Vagina (tissue), 2 donors: ENCODE results near the gene FZD10.

Experiments
- POLR2A ChIP-seq, 2 donors: fragments of 450-650 bp; IDR thresholded peaks; one replicate each; pipeline ENCODE4 v1.6.1; 2017; ENCODE audit warnings: antibody characterized with exemption in 2 of 2, mild to moderate bottlenecking in 2 of 2, moderate library complexity in 2 of 2
- POLR2AphosphoS5 ChIP-seq, 2 donors: sonication (generic); formaldehyde crosslinking; IDR thresholded peaks; one replicate each; pipeline ENCODE4 v1.9.0; 2017; ENCODE audit warnings: antibody characterized with exemption in 2 of 2, mild to moderate bottlenecking in 2 of 2, low read depth in 1 of 2; ENCODE audit not compliant: insufficient read depth in 1 of 2
- TF ChIP-seq, protein P1 (sequence below), 3 experiments: fragments of 450-650 bp in 2 of 3; fragments of 200-600 bp in 1 of 3; sonication (generic) in 1 of 3; IDR thresholded peaks; one replicate each; pipeline ENCODE4 v1.5.1; 2017 to 2019; ENCODE audit warnings: antibody characterized with exemption in 3 of 3, mild to moderate bottlenecking in 2 of 3, moderate library complexity in 2 of 3

GRCh38 chr12:130178282-130178681 is 16.0 kb downstream of the FZD10 start:
- TF ChIP-seq POLR2A (IDR thresholded peaks at IDR 0.05) (no peak), POLR2AphosphoS5 (IDR thresholded peaks at IDR 0.05; ENCODE audit: insufficient read depth in 1 of 2, low read depth in 1 of 2) (no peak)
- TF ChIP-seq, protein P1, sequence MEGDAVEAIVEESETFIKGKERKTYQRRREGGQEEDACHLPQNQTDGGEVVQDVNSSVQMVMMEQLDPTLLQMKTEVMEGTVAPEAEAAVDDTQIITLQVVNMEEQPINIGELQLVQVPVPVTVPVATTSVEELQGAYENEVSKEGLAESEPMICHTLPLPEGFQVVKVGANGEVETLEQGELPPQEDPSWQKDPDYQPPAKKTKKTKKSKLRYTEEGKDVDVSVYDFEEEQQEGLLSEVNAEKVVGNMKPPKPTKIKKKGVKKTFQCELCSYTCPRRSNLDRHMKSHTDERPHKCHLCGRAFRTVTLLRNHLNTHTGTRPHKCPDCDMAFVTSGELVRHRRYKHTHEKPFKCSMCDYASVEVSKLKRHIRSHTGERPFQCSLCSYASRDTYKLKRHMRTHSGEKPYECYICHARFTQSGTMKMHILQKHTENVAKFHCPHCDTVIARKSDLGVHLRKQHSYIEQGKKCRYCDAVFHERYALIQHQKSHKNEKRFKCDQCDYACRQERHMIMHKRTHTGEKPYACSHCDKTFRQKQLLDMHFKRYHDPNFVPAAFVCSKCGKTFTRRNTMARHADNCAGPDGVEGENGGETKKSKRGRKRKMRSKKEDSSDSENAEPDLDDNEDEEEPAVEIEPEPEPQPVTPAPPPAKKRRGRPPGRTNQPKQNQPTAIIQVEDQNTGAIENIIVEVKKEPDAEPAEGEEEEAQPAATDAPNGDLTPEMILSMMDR (IDR thresholded peaks at IDR 0.05): no peak
